NCI-H1092 treated with DMSO at 0.1 percent for 48 hours (cell line): Measurements from ENCODE around the gene GBX2.

Experiments used
- DNase-seq: peaks from one replicate; lab custom pipeline; 2025; lab: John Stamatoyannopoulos, UW

The GBX2 gene

GRCh38 chr2:236117861-236118269 lies 50.3 kb downstream of the GBX2 start:
- peak; percentile 52 for DNase-seq

DNA sequence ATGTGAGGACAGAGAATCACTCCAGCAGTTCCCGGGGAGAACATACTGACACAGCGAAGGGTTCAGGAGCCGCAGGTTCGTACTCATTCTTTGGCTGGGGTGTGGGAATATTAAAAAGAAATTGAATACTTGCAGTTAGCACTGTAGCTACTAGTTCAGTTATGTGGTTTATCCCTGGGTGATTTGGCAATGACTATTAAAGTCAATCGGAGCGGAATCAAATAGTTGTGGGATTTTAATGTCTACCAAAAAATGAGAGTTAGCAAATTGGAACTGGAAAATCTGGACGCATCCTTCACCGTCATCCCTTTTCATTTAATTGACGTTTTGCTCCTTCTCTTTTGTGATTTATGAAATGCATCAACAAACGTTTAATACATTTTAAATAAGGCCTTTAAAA lies 50.8 kb downstream of the GBX2 start:
- DNase-seq, result no peak
